Measurements from ENCODE around the gene MYEOV. TPM values are rescaled to one million over a fixed set of nuclear protein-coding genes. Genes with fewer than 3 reads are reported as not detected.

The MYEOV gene
- total and polyA plus RNA-seq, 9 donors, result 0.12 to 0.79 (median 0.53) TPM; not detected in 3

GRCh38 chr11:69292221-69292648, 1.7 kb upstream of the MYEOV start:
- Histone ChIP-seq H3K9me3 (peaks cover 0 to 4% of the 10 kb centered on the region in 2 donors), H3K4me1 (ENCODE audit: insufficient read depth) (no peaks in the 10 kb centered on the region), H3K27me3 (no peaks in the 10 kb centered on the region), H3K27ac (no peak overlapping the region), H3K4me3 (no peak overlapping the region), H3K36me3 (no peaks in the 10 kb centered on the region)
- DNase-seq, result no peak
- WGBS, 3 donors, result 23 to 32% (median 27%) methylated on average over 8 of the region's 8 CpGs
- intact Hi-C loops (cut with DNase I), result no loop called here
- TF ChIP-seq, protein P1, sequence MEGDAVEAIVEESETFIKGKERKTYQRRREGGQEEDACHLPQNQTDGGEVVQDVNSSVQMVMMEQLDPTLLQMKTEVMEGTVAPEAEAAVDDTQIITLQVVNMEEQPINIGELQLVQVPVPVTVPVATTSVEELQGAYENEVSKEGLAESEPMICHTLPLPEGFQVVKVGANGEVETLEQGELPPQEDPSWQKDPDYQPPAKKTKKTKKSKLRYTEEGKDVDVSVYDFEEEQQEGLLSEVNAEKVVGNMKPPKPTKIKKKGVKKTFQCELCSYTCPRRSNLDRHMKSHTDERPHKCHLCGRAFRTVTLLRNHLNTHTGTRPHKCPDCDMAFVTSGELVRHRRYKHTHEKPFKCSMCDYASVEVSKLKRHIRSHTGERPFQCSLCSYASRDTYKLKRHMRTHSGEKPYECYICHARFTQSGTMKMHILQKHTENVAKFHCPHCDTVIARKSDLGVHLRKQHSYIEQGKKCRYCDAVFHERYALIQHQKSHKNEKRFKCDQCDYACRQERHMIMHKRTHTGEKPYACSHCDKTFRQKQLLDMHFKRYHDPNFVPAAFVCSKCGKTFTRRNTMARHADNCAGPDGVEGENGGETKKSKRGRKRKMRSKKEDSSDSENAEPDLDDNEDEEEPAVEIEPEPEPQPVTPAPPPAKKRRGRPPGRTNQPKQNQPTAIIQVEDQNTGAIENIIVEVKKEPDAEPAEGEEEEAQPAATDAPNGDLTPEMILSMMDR (IDR thresholded peaks at IDR 0.05), result no peak
- TF ChIP-seq POLR2A (IDR thresholded peaks at IDR 0.05), result no peak
- TF ChIP-seq EP300 (IDR thresholded peaks at IDR 0.05), result no peak

- H3K4me3 ChIP-seq, result no peak overlapping the region
- H3K27ac ChIP-seq, result no peak overlapping the region
- TF ChIP-seq POLR2A (IDR thresholded peaks at IDR 0.05) (no peak), EP300 (IDR thresholded peaks at IDR 0.05) (no peak)
- TF ChIP-seq, protein P1 (IDR thresholded peaks at IDR 0.05), result no peak
- H3K4me1 ChIP-seq (ENCODE audit: insufficient read depth), result no peaks in the 10 kb centered on the region
- H3K36me3 ChIP-seq, result no peaks in the 10 kb centered on the region
- peaks cover 0 to 4% of the 10 kb centered on the region in 2 donors for H3K9me3 ChIP-seq
- 64 to 76% (median 73%) methylated on average over 8 of the region's 8 CpGs for WGBS, 3 donors
- no peak for DNase-seq
- H3K27me3 ChIP-seq, result no peaks in the 10 kb centered on the region
- intact Hi-C loops (cut with DNase I), result no loop called here
Observed at GRCh38 chr11:69293087-69293486, 868 bp upstream of the MYEOV start.

DNA sequence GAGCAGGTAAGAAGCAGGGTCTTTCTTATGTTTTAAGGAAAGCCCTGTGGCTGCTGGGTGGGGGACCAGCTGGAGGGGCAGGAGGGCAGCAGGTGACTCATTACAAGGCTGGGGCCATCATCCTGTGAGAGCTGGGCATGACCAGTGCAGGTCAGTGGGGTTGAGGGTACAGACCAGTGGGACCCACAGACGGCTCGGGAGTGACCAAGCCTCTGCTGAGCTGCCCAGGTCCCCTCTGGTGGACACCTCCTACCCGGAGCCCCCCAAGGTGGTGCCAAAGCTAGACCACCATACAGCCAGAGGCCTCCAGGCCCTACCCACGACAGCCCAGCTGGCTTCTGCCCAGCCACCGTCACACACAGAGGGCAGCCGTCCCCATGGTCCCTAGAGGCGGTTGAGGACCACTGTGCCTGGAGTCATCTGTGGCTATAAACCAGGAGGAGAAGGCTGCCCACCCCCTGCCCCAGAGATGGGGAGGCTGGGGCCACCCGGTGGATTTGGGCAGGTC, 670 bp downstream of the MYEOV start:
- intact Hi-C loops (cut with DNase I), result no loop called here
- no peak overlapping the region for H3K4me3 ChIP-seq
- H3K36me3 ChIP-seq, result no peaks in the 10 kb centered on the region
- peaks cover 0 to 2% of the 10 kb centered on the region in 2 donors for H3K9me3 ChIP-seq
- no peaks in the 10 kb centered on the region for H3K4me1 ChIP-seq (ENCODE audit: insufficient read depth)
- no peak overlapping the region for H3K27ac ChIP-seq
- TF ChIP-seq POLR2A (IDR thresholded peaks at IDR 0.05), result no peak
- no peak for TF ChIP-seq EP300 (IDR thresholded peaks at IDR 0.05)
- TF ChIP-seq, protein P1 (IDR thresholded peaks at IDR 0.05), result no peak
- H3K27me3 ChIP-seq, result no peaks in the 10 kb centered on the region
- WGBS, 3 donors, result 81 to 87% (median 86%) methylated on average over 8 of the region's 8 CpGs
- no peak for DNase-seq

- no peak for DNase-seq
- Histone ChIP-seq H3K36me3 (no peaks in the 10 kb centered on the region), H3K4me1 (ENCODE audit: insufficient read depth) (no peaks in the 10 kb centered on the region), H3K9me3 (no peaks in the 10 kb centered on the region), H3K27ac (no peak overlapping the region), H3K4me3 (no peak overlapping the region), H3K27me3 (no peaks in the 10 kb centered on the region)
- intact Hi-C loops (cut with DNase I), result no loop called here
- TF ChIP-seq EP300 (IDR thresholded peaks at IDR 0.05) (no peak), POLR2A (IDR thresholded peaks at IDR 0.05) (no peak)
- TF ChIP-seq, protein P1 (IDR thresholded peaks at IDR 0.05), result no peak
- WGBS, 3 donors, result 91 to 93% (median 91%) methylated on average over 31 of the region's 31 CpGs
Observed at GRCh38 chr11:69295079-69295994, 1.4 kb downstream of the MYEOV start.
